ENCODE measurements around the gene SYT17.

Gene SYT17

DNA sequence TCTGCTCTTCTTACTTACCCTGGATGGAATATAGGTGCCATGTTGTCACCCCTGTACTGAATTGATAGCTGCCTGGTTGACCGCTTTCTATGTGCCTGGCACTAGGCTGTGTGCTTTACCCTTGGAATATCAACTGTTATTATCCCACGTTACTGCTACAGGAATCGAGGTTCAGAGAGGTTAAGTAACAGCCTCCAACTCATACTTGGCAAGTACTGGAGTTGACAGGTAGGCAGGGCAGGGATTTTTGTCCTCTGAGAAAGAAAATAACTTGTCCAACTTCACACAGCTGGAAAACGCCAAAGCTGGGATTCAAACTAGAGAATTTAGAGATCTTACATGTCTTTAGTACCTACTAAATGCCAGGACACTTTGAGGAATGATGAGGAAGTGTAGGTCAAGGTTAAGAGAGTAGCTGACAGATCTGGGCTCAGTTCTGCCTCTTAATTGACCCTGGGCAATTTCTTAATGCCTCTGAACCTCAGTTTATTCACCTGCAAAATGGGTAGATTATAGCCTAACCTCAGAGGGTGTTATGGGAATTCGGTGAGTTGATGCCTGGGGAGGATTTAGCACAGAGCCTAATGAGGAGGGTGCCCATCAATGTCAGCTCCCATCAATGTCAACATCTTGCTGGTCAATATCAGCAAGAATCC is 28.5 kb upstream of the SYT17 start:
- no peak for DNase-seq

GRCh38 chr16:19140396-19140795 is 27.6 kb upstream of the SYT17 start:
- DNase-seq = no peak

- no peak for DNase-seq
These were observed 25.0 kb upstream of the SYT17 start for GRCh38 chr16:19142939-19143598.

GRCh38 chr16:19143599-19143956 is 24.5 kb upstream of the SYT17 start:
- DNase-seq = no peak

DNA sequence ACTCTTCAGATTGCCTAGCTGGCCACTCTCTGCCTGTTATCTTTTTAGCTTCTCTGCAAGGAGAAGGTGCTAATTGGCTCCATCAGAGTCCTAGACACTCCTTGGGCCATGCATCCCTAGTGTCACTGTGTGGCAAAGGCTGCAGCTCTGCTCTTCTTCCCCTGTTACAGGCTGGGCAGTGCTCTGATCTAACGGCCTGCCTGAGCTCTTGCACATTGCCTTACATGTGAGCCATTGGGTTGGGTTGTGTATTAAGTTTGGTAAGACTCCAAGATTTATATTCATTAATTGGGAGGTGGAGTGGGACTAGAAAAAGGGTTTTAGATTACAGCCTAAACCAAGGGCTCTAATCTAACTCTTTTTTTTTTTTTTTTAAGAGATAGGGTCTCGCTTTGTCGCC is 23.0 kb upstream of the SYT17 start:
- DNase-seq = no peak

DNA sequence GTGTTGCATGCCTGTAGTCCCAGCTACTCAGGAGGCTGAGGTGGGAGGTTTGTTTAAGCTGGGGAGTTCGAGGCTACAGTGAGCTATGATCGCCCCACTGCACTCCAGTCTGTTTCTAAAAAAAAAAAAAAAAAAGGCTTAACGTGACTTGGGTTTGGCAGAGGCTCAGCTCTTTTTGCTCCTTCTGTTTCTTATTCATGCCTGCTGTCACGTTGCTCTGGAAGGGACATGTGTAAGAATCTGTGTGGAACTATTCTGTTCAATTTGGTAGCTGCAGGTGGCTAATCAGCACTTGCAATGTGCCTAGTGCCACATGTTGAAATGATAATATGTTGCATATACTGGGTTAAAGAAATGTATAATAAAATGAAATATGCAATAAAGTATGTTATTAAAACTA is 20.9 kb upstream of the SYT17 start:
- no peak for DNase-seq

GRCh38 chr16:19147627-19148026 is 20.4 kb upstream of the SYT17 start:
- no peak for DNase-seq

GRCh38 chr16:19148189-19148588 is 19.9 kb upstream of the SYT17 start:
- no peak for DNase-seq

GRCh38 chr16:19151310-19151709 is 16.7 kb upstream of the SYT17 start:
- DNase-seq = no peak

DNA sequence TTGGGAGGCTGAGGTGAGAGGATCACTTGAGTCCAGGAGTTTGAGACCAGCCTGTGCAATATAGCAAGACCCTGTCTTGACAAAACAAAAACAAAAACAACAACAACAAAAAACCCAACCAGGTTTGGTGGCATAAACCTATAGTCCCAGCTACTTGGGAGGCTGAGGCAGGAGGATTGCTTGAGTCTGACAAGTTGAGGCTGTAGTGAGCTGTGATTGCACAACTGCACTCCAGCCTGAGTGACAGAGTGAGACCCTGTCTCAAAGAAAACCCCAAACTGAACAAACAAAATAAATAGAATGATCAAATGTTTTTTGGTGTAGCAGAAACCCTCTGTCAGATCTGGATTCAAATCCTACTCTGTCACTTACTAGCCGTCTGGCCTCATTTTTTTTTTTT is 16.0 kb upstream of the SYT17 start:
- DNase-seq = no peak

DNA sequence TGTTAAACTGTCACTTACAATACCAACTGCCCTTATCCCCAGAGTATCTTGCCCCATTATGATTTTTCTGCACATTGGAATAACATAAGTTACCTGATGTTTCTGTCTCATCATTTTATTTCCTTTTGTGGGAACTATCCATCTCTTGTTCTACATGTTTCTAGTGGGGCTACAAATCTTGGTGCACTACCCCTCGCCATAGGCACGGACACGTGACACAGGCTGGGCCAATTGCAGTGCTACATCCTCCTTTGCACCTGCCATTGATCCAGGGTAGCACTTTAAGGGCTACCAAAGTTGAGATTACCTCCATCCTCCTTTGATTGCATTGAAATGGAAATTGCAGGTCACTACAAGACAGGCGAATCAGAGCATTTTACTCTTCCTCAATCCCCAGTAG is 14.2 kb upstream of the SYT17 start:
- DNase-seq = no peak

- no peak for DNase-seq
These were observed 6.0 kb upstream of the SYT17 start for GRCh38 chr16:19162085-19162484.

GRCh38 chr16:19163215-19163614 is 4.8 kb upstream of the SYT17 start:
- DNase-seq = no peak

DNA sequence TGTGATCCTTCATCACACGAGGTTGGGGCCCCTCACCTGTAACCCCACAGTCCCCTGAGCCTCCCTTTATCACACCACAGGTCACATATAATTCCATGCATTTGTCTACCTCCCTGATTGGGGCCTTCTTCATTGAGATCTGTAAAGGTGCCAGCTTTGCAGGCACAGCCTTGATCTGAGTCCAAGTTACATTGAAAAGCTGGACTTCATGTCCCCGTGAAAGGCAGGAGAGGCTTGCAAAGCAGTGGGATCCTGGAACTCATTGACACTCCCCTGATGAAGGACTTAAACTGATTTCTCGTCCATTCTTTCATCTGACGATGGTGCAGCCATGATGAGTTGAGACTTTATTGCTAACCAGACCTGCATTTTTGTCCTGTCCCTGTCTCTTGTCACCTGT is 3.8 kb upstream of the SYT17 start:
- DNase-seq = no peak

GRCh38 chr16:19165101-19165500 is 2.9 kb upstream of the SYT17 start:
- DNase-seq = no peak

DNA sequence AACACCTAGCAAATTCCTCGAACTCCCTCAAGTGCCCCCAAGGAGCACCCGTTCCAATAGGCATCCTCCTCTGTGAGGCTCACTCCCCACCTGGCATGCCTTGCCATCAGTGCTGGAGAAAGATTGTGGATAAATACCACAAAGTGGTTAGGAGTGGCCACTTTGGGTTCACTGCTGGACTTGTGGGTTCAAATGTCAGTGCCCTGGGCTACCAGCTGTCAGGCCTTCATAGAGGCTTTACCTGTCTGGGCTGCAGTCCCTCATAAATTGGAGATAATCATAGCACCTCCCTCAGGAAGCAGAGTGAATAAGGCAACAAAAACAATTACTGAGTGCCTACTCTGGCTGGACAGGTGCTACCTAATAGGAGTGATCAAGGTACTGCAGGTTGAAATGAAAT is 1.5 kb upstream of the SYT17 start:
- no peak for DNase-seq

DNA sequence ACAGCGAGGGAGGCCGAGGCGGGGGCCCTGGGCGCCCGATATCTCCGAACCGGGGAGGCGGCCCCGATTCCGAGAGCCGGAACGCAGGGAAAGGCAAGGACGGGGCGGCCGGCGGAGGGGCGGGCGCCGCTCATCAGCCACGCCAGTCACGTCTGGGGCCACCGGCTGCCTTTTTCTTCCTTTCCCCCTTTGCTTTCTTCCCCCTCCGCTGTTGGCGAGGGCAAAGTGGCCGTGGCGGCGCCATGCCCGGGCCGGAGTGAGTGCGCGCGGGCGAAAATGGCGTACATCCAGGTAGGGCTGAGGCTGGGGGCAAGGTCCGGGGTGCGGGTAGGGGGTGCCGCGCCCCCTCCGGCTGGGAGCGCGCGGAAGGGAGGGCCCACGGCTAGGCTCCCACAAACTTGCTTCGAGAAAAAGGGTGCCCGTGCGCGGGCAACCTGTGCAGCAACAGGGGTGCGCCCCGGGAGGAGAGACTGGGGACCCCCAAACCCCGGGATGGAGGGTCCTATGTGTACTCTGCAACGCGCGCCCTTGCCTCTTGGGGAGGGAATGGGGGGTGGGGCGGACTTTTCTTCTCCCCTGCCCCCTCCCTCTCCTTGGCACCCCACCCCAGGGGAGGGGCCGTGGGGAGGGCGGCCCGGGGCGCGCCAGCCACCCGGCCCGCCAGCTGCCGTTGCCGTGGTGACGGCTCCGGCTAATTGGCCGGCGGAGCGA is 486 bp downstream of the SYT17 start:
- peak; percentile 19 to 23 for DNase-seq

- DNase-seq = no peak
These were observed 1.1 kb downstream of the SYT17 start for GRCh38 chr16:19169082-19169639.

- no peak for DNase-seq
These were observed 2.1 kb downstream of the SYT17 start for GRCh38 chr16:19170043-19170655.

DNA sequence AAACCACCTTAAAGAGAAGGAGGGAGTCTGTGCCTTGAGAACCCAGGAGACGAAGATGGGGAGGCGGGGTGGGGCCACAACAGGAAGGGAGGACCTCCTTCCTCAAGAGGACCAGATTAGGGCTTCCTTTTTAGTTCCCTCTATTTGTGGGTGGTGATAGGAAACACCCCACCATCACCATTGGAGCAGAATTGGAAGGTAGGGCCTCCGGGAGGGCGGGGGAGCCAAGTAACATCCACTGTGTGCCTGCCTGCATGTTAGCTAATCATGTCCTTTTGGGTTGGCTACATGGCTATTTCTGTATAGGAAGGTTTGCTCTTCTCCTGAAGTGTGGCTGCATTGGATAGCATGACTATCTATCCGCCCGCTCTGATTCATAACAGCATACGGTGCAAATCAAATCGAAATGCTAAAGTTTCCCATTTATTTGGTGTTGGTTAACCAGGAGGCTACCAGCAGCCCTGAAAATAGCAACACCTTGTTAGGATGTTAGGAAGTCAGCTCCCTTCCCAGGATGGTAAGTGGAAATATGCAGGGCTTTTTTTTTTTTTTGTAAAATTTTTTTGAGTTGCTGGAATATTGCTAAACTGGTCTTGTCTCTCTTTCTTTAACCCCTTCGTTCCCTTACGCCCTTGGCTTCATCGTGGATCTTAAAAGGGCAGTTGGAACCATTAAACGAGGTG is 4.2 kb downstream of the SYT17 start:
- no peak for DNase-seq

- no peak for DNase-seq
These were observed 5.0 kb downstream of the SYT17 start for GRCh38 chr16:19173059-19173458.

DNA sequence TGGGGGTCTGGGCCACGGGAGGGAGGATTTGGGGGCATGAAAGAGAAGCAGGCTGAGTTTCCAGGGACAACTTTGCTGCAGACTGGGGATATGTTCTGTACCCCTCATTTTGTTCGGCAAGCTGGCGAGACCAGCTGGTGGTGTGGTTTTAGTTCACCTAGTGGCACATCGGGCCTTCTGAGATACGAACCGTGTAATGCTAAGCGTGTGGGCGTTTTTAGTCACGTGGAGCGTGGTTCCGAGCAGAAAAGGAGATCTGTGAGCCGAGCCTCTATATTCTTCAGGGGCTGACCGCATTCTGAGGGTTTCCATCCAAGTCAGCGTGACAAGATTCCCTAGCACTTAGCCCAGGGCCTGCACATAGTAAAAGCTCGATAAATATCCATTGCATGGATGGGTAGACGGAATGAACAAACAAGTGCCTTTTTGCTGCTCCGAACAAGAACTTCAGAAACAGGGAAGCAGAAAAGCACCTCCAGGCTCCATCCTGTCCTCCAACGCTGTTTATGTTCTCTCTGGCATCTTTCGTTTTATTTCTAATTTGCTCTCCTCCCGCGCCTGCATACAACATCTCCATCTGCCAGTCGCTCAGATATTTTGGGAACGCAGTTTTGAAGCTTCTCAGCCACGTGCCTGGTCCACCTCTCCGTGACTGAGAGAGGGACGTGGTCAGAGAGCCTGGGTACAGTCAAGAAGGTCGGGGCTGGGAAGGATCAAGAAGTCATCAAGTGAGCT is 5.8 kb downstream of the SYT17 start:
- no peak for DNase-seq

Data from activated T-cell treated with anti-CD3 and anti-CD28 coated beads, Interleukin-2, amount 50 U/mL, for 48 hours (primary cell).